NCI-H460 (cell line): ENCODE results near the gene TMC3. TPM values are rescaled to one million over a fixed set of nuclear protein-coding genes. Genes with fewer than 3 reads are reported as not detected.

ENCODE experiments used
- DNase-seq: peaks from one replicate; pipeline ENCODE4 v3.0.0-alpha.2; 2016; ENCODE audit warnings: low read depth; ENCODE audit errors: extremely low read depth
- total RNA-seq: library from RNA; depleted of rRNA; stranded (reverse); fragments of >200 nt; shearing (Covaris generic); gene quantifications from 2 replicates; pipeline ENCODE4 v1.2.3, GENCODE V29; 2014

Gene TMC3
- total RNA-seq, 1 experiment from 2014 or later = 0.02 TPM

DNA sequence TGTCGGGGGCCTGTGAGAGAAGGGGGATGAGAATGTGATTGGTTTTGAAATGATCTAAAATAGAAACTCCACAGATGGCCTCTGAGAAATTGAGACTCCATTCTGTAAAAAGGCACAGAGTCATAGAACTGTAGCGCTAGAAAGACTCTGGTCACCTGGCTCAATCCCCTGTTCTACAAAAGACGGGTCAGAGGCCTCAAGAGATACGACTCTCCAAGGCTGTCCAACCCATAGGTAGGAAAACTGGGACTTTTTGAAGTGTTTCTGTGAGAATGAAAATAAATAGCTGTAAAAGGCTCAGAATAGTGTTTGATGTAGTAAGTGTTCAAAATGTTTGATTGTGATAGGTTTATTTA is 11.7 kb upstream of the TMC3 start:
- no peak for DNase-seq

DNA sequence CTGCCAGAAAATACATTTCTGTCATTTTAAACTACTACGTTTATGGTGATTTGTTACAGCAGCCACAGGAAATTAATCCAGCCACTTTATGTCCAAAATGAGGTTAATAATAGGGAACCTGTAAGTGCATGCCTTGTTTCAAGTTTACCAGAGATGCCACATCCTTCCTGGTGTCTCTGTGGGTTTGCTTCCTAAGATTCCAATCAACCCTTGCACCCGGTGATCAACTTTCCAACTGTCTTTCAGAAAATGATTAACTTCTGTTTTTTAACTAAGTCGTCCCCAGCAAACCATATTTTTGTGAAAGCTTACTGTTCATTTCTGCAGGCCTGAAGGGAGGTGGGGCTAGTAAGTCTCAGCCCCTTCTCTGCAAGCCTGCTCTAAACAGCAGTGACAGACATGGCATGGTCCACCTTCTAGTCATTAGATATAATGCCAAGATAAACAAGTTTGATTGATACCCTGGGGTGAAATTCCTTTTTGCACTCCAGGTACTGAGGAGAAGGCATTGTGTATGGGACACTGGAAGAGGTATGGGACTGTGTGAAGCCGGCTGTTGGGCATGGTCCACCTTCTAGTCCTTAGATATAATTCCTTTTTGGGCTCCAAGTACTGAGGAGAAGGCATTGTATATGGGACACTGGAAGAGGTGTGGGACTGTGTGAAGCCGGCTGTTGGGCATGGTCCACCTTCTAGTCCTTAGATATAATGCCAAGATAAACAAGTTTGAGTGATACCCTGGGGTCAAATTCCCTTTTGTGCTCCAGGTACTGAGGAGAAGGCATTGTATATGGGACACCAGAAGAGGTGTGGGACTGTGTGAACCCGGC is 11.1 kb upstream of the TMC3 start:
- no peak for DNase-seq

DNA sequence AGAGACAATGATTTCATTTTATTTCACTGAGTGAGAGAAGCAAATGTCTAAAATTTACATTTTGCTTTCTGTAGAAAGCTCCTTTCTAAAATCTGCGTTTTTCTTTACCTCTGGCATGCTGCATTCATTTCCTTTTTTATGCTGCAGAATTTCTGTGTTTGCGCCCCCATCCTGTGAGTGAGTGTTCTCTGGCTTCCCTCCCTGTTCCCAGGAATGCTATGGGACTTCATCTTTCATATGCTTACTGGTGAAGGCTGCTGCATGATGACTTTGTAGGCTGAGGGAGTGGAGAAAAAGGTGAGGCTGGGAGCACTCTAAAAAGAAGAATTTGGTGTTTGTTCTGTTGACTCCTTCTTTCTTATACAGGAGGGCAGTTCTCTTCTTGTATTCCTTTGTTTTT is 7.7 kb upstream of the TMC3 start:
- DNase-seq = no peak

DNA sequence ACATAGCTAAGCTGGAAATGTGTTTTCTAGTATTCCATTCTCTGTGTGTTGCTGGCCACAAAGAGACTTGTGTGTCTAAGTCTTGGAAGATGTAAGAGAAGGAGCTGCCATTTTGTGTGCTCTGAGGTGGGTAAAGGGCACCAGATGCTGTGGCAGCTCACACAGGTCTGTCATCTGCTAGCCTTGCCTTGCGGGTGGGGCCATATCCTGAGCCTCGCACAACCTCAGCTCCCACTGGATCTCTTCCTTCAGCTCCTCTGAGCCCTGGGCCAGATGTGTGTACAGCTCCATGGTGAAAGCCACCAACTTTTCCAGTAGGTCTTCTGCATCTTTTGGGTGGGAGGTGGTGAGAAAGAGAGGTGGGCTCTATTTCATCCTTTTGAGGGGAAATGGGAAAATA is 6.7 kb upstream of the TMC3 start:
- DNase-seq = no peak

DNA sequence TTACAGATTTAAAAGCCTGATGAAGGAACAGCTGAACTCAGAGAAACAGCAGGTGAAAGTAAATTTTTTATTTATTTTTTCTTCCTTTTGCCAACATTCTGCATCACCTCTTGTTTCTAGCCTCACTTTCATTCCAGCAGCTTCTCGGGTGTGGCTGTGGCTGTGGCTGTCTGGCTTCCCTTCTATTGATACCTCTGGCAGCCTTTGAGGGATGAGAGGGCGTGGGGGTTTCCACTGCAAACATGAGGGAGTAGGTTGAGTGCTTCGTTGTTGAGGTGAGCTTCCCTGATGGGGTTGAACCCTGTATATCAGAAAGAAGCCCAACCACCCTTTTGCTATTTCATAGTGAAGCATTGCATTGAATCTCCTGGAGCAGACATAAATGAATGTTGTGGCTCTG is 6.2 kb upstream of the TMC3 start:
- no peak for DNase-seq

DNA sequence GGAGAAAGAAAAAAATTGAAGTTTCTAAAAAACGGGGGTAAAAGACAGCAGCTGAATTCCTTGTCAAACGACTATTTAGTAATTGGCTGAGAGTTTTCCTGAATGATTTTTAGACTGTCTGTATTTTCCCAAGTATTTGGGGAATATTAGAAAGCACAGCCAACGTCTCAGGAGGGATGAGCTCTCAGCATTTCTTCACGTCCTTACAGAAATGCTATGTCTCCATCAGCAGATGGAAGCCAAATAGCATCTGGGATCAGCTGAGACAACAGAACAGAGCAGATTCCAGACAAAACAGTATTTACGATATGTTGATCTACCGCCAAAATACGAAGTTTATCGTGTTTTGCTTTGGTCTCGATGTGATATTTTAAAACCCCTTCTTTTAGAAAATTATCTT is 5.3 kb upstream of the TMC3 start:
- DNase-seq = no peak

DNA sequence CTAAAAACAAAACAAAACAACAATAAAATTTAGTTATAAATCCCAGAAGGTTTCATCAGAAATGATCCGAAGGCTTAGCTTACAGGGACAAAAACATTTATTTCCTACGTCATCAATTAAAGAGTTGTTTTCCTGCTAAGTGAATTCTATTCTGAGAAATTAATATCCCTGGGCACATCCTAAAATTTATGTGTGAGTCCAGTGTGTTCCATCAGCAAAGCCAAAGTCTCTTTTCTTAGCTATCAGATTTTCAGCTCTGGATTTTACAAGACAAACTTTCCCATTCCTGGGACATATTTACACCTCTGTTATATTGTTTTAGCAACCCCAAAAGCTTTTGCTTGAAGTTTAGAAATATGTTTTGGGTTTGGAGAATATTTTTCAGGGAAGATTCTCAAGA is 4.4 kb upstream of the TMC3 start:
- no peak for DNase-seq

DNA sequence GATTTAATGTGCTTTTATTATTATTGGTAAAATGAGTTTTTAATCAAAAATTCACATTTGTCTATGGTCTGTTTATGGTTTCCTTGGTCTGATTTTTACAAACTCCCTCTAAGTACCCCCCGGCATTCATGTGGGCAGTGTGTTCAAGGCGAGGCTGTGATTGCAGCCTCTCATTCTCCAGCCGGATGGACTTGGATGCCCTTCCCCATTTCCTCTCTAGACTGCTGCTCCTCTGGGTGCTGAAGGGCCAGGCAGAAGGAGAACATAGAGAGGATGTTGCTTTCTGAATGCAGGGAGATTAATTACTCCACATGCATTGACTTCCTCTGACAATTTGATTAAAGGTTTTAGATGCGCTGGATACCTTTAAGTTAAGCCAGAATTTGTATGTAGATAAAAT is 3.9 kb upstream of the TMC3 start:
- DNase-seq = no peak

DNA sequence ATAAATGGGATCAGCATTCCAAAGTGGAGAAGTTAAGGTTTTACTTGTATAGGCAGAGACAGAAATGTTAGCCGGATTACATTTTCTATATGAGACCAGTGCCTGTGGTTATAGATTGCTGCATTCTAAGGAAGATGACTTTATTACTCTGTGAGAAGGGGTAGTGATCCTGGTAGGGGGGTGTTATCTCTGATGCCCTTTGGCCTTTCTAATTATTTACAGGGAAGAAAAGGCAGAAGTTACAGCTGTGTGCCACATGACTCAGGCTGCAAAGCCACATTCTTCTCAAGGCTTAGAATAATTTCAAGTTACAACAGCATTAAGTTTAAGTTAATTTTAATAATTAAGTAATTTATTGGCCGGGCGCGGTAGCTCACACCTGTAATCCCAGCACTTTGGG is 2.2 kb upstream of the TMC3 start:
- no peak for DNase-seq

DNA sequence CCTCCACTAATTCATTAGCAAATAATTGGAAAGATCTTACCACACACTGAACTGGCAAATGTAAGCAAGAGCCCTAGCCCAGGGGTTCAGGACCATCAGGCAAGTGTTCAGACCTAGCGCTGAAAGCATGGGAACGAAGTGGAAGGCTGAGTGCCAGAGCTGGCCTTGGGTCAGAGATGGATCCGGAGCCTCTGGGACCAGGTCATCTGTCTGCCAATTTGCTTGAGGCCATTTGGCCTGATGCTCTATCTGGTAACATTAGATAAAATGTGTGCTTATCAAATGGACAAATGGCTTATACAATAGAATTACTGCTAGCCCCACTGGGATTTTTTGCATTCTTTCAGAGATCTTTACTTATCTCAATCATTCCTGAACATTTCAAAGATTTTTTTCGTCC is 1.4 kb upstream of the TMC3 start:
- no peak for DNase-seq

DNA sequence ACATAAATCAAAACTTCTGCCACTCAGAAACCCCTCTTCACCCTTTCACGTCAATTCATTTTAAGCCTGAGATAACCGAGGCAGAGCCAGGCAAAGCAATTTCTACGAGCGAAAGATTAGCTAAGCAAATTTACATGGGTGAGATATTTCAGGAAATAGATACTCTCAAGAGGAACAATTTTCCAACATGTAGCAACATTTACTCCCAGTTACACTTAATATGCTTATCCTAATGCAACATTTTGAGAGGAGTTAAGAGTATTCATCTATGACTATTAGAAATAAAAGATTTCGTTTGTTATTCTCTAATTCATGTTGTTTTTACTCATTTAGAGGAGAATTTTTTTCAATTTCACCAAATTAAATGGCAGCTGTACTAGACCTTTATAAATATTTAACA is 837 bp downstream of the TMC3 start:
- DNase-seq = no peak

DNA sequence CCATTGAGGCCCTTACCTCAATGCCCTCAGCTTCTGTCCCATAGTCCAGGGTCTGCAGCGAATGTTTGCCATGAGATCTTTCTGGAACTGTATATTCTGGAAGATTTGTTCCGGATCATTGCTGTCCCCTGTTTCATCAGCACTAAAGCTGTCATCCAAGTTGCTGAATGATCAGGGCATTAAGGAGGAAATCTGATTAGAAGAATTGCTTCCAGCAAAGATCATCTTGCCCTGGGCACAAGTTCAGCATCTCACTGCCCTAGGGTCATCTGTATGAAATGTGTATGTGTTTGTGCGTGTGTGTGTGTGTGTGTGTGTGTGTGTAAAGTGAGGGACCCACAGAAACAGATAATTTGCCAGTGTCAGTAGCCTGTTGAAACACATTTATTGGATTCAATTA is 1.4 kb downstream of the TMC3 start:
- DNase-seq = no peak

DNA sequence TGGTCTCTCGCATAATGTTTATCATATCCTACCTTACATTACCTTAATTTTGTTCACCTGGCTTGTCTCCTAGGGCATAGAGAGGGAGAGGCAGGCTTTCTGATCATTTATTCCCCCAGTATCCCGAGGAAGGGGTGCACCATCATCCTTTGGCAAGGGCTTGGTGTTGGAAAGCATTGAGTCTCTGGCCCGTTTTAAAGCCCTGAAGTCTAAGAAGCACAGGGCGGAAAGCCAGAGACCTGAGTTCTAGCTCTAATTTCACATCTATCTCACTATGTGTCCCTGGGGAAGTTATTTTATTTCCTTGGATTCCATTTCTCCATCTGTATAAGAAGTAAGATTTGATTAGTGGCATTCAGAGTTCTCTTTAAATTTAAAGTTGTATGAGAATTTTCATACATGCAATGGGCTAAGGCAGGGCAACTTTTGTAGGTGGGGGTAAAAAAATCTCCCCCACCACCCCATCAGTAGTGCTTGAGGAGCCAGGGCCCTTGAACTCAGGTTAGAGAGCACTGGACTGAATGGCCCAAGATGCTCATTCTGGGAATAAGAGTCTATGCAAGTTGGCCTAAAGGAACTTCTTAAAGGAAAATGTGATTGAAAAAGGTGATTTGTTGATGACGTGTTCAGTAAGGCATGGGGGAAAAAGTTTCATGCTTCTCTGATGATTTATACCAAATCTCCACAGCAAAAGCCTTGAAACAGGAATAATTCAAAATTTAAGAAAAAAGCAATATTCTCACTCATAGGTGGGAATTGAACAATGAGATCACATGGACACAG is 10.1 kb downstream of the TMC3 start:
- DNase-seq = no peak

DNA sequence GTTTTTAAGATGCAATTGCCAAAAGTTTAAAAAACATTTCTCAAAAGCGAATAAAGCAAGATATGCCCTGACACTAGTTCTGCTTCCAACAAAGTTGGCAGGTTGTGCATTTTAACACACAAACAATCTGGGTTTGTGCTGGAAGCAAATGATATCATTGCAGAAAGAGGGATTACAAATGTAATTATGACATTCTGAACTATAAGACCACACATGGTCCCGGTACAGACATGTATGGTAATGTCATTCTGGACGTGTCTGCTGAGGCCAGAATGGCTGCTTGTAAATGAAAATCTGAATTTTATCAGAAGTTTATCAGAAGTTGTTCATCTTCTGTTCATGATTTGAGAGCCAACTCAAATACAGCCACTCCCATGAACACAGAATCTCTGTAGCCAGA is 10.7 kb downstream of the TMC3 start:
- no peak for DNase-seq

DNA sequence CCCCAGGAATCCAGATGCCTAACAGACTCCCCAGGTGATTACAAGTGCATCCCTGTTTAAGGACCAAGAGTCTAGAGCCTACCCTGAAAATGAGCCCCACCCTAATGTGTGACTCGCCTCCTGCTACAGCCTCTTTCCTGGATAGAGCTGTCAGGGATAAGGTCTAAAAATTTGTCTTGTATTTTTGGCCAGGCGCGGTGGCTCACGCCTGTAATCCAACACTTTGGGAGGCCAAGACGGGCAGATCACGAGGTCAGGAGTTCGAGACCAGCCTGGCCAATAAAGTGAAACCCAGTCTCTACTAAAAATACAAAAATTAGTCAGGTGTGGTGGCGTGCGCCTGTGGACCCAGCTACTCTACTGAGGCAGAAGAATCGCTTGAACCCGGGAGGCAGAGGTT is 11.2 kb downstream of the TMC3 start:
- no peak for DNase-seq

DNA sequence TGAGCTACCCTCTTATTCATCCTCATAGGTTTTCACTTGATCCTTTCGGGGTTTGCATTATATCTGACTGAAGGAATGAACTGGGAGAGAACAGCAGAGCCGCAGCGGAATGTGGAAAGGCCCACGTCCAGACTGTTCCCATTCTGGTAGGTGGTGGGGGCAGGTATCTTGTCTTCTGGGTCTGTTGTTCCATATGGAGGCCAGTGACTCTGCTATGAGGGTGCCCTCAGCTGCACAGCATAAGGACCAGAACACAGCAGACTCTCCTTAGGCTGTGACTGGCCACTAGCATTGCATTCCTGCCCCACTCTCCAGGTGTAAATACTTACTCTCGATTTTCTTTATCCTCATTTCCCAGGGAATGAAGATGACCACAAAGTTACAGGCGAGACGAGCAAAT is 12.1 kb downstream of the TMC3 start:
- no peak for DNase-seq

DNA sequence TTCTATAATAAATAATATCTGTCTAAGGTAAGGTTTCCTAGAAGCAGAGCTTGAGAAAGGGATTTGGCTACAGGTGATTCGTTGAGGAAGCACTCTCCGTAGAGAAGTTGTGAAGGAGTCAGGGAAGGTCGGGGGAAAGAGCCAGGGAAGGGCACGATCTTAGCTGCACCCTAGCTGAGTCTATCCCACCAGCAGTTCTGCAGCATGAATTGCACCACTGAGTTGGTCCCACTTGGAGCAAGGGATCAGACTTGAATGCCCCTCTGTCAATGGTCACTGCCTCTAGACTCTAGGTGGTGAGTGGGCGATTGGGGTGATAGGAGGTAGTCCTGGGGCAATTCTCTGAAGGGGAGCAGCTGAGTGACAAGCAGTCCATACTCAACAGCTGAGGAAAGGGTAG is 13.5 kb downstream of the TMC3 start:
- DNase-seq = no peak

DNA sequence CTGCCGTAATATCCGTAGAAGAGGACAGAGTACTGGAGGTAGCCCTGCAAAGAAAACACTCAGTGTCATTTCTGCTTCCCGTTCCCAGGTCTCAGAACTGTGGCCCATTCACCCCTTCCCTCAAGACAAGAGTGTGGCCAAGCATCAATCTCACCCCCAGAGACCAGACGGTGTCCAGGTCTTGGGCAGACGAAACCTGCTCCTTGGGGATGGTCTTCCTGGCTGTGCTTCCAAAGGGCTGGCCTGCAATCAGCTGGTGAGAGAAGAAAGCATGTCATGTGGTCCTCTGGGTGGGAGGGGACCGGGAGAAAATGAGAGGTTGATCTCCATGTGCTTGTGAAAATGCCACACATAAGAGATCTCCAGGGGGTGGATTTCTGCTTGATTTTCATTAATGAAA is 15.8 kb downstream of the TMC3 start:
- DNase-seq = no peak

DNA sequence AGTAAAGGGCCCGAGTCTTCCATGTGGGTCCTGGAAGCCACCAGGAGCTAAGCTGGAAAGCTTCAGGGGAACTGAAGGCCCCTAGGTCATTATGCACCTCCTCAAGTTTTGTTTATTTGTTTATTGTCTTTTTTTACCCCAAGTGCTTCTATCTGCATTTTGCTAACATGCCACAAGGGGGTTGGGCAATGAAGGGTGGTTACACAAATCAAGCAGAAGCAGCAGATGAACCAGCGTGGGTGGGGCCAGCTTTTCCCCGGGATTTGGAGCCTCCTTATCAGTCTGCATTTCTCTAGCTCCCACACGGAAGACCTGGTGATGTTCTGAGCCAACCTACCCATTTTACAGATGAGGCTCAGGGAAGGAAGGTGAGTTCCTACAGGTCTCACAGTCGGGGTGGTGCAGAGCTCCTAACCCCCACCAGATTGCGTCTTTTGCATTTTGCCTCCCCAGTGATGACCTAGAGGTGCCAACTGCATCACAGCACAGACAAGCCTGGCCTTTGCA is 16.8 kb downstream of the TMC3 start:
- no peak for DNase-seq

DNA sequence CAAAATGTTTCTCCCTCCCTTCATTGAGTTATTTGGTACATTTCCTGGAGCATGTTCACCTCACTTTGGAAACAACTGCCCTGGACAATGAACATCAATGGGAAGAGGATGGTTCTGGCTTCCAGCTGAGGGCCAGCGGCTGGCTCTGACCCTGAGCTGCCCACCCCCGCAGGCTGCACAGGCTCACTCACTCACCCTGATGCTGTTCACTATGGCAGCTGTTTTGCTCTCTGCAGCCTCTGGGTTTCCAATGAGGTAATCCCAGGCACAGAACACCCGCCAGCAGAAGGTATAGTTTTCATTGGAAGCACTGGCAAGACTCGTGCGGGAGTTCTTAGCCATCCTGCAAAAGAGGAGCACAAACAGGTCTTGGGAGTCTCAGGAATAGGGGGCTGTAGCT is 17.8 kb downstream of the TMC3 start:
- no peak for DNase-seq

DNA sequence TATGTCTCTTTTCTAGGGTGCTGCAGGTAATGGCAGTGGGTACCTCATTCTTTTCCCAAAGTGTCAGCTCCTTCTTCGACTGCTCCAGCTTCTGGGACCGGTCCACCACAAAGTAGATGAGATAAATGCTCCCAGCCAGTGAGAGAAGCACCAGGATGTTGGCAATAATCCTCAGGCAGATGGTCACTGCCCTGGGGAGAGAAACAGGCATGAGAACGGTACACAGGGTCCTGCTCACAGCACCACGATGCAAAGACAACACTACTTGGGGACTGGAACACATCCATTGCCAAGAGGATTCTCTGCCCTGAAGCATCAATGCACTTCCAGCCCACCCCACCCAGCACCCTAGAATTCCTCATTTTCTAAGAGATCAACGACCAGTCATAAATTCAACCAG is 22.4 kb downstream of the TMC3 start:
- no peak for DNase-seq

DNA sequence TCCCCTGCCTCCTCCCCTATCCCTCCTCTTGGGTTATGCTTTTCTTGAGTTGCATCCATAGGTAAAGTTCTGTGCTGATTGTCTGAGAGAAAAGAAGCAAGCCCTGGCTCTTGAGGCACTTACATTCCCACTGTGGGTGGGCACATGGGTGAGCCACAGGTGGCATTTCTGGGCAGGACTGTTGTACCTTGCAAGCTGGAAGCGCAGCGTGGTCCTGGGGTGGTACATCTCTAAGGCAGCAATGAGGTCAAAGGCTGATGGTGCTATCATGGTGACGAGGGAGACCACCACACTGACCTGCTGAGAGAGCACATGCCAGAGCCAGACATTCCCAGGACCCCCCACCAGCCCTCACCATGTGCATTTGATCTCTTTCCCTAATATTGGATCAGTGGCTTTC is 24.7 kb downstream of the TMC3 start:
- no peak for DNase-seq
